HG03520 (cell line): ENCODE data around the gene KCNQ1OT1.
"Not testable (repeated sequence)": the region's sequence is repeated elsewhere in the genome, so short reads cannot be mapped to it uniquely, and the experiment has no call there.

Experiments
- ATAC-seq: cut with Tn5 transposase; IDR thresholded peaks from one replicate; pipeline ENCODE4 v1.9.1; 2021; ENCODE audit warnings: mild to moderate bottlenecking, moderate library complexity; ENCODE audit not compliant: unreplicated experiment

Gene KCNQ1OT1

GRCh38 chr11:2655016-2655719 lies 44.6 kb downstream of the KCNQ1OT1 start:
- no peak for ATAC-seq

- ATAC-seq, result no peak
These were observed 45.7 kb downstream of the KCNQ1OT1 start for GRCh38 chr11:2653930-2654739.

DNA sequence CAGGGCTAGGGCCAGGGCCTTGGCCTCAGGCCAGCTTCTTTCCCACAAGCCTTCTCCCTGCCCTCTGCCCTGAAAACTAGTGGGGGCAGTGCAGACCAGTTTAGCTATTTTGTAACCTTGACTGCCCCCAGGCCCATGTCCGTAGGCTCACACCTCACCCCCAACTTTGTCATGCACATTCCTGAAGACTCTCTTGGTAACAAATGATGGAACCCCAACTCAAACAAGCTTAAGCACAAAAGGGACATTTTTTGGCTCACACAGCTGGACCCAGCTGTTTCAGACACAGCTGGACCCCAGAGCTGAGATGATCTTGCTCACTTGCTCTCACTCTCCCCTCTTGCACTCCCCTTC lies 46.6 kb downstream of the KCNQ1OT1 start:
- ATAC-seq, result no peak

DNA sequence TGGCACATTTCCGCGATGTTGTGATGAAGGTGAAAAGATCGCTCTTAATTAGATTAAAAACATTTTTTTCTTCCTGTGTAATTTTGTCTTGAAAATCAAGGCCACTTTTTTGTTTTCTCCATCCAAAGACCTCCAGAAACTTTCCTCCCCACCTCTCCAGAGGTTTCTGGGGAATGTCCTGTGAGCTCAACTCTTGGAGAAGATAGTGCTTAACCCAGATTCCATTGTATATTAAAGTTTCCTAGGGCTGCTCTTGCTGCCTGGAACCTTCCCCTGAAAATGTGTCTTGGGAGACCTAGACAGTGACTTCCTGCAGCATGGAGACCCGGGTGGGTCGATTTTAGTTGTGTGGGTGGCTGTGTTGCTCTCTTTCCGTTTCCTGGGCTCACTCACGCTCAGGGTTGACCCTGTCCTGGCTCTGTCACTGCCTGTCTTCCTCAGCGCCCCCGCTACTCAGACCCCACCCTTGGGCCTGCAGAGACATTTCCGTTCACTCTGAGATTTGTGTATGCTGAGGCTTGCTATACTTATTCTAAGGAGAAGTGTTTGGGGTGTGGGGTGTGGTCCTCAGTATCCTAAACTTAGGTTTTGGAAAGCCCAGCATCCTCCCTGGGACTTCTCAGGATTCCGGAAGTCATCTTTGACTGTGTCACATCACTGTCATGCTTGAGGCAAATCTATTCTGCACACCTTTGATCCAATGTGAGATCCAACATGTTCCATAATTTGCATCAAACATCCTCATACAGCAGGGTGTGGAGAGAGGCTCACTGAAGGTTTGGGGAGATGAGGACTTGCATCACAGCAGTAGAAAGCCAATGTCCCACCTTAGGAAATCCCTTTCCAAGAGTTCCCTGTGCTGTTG lies 47.2 kb downstream of the KCNQ1OT1 start:
- no peak for ATAC-seq

DNA sequence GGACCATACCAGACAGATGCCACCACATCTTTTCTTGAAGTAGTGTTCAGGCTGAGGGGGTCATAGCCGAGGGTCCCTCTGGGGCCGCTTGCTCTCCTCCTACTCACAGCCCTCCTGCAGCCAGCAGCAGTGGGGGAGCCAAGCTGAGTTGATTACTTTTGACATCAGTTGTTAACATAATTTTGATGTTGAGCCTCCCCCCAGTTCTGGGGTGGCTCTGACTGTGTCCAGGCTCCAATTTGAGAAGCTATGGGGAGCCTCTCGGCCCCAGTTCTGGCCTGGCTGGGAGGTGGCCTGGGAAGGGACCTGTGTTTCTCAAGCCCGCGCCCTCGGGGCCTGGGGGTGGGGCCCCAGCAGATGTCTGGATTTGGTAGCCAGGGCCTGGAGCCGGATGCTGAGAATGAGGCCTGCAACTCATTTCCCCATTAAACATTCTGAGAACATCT lies 47.9 kb downstream of the KCNQ1OT1 start:
- no peak for ATAC-seq

GRCh38 chr11:2651054-2651617 lies 48.7 kb downstream of the KCNQ1OT1 start:
- ATAC-seq, result no peak

GRCh38 chr11:2650343-2650867 lies 49.4 kb downstream of the KCNQ1OT1 start:
- ATAC-seq, result no peak

- ATAC-seq, result no peak
These were observed 49.9 kb downstream of the KCNQ1OT1 start for GRCh38 chr11:2649848-2650247.

GRCh38 chr11:2649400-2649799 lies 50.4 kb downstream of the KCNQ1OT1 start:
- ATAC-seq, result no peak

DNA sequence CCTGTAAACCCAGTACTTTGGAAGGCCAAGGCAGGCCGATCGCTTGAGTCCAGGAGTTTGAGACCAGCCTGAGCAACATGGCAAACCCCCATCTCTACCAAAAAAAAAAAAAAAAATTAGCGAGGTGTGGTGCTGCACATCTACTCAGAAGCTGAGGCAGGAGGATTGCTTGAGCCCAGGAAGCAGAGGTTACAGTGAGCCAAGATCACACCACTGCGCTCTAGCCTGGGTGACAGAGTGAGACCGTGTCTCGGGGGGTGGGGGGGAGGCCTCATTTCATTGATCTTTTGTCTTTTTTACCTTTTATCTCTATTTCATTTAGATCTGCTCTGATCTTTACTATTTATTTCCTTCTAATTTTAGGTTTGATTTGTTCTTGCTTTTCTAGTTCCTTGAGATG lies 51.8 kb downstream of the KCNQ1OT1 start:
- no peak for ATAC-seq

DNA sequence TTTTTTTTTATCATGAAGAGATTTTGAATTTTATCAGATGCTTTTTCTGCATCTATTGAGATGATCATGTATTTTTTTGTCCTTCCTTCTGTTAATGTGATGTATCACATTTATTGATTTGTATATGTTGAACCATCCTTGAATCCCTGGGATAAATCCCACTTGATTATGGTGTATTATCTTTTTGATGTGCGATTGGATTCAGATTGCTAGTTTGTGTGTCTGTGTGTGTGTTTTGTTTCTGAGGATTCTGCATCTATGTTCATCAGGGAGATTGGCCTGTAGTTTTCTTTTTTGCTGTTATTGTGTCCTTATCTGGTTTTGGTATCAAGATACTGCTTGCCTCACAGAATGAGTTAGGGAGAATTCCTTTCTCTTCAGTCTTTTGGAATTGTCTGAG lies 52.6 kb downstream of the KCNQ1OT1 start:
- no peak for ATAC-seq

DNA sequence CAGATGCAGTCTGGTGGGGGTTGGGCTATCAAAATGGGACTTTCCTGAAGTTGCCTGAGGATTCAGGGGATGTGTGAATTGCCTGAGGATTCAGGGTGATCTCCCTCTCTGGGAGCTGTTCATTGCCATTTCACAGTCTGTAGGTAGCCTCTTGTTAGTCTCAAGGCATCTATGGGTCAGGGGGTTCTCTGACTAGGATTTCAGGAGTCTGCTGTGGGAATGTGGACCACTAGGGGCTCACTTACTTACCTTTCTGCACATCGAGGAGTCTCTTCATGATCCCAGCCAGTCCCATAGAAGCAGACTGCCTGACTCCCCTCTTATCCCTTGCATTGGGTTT lies 54.0 kb downstream of the KCNQ1OT1 start:
- no peak for ATAC-seq

DNA sequence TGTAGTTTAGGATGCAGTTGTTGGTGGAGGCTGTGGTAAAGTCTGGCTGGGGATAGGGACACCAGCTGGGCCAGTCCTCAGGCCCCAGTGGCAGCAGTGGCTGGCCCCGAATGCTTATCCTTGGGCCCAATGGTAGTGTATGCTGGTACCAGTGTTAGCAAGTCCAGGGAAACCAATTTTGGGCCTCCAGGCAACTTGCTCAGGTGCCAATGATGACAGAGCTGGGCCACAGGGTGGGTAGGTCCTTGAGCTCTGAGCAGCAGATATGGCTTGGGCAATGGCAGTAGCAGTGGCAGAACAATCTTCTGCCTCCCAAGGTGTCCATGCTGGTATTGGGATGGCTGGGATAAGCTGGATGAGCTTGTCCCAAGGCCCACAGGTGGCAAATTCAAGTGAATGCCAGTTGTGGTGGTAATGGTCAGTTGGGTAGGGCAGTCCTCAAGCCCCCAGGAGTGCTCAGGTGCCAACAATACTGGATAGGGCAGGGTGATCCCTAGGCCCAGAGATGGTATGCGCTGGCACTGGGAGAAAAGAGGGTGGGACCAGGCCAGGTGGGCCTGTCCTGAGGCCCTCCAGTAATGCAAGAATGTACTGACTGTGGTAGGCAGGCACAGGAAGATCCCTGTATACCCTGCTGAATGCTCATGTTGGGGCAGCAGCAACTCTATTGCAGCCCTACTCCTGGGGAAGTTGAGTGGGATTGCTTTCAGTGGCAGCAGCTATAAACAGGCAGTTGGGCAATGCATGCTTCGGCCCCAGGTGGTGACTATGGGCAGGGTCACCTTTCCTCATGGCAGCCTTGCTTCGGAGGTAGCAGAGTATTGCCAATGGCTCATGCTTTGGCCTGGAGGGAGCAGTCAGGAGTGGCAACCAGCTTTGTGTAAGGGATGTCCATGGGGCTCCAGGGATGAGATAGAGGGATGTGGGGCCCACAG lies 54.7 kb downstream of the KCNQ1OT1 start:
- no peak for ATAC-seq

- no peak for ATAC-seq
These were observed 56.0 kb downstream of the KCNQ1OT1 start for GRCh38 chr11:2643746-2644145.

GRCh38 chr11:2641623-2642022 lies 58.2 kb downstream of the KCNQ1OT1 start:
- no peak for ATAC-seq

DNA sequence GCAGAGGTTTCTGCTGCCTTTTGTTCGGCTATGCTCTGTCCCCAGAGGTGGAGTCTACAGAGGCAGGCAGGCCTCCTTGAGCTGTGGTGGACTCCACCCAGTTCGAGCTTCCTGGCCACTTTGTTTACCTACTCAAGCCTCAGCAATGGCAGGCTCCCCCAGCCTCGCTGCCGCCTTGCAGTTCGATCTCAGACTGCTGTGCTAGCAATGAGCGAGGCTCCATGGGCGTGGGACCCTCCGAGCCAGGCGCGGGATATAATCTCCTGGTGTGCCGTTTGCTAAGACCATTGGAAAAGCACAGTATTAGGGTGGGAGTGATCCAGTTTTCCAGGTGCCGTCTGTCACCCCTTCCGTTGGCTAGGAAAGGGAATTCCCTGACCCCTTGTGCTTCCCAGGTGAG lies 60.0 kb downstream of the KCNQ1OT1 start:
- ATAC-seq, result not testable (repeated sequence)

DNA sequence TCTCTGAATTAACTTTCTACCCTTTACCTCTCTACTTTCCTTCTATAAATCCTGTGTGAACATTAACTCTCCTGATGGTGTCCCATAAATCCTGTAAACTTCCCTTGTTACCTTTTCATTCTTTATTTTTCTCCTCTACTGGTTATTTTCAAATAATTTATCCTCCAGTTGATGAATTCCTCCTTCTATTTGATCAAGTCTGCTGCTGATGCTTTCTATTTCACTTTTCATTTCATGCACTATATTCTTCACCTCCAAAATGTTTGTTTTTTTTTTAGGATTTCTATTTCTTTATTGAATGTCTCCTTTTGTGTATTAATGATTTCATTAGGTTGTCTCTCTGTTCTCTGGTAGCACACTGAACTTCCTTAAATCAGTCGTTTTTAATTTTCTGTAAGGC lies 68.6 kb downstream of the KCNQ1OT1 start:
- ATAC-seq, result no peak

DNA sequence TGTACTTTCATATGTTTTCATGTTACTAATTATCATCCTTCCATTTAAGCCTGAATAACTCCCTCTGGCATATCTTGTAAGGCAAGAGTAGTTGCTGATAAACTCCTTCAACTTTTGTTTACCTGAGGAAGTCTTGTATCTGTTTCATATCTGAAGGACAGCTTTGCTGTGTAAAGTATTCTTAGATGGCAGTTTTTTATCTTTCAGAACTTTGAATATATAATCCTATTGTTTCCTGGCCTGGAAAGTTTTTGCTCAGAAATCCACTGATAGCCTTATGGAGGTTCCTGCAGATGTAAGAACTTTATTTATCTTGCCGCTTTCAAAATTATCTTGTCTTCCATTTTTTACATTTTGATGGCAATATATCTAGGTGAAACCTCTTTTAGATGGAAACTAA lies 69.1 kb downstream of the KCNQ1OT1 start:
- ATAC-seq, result no peak

GRCh38 chr11:2625183-2625582 lies 74.6 kb downstream of the KCNQ1OT1 start:
- no peak for ATAC-seq

DNA sequence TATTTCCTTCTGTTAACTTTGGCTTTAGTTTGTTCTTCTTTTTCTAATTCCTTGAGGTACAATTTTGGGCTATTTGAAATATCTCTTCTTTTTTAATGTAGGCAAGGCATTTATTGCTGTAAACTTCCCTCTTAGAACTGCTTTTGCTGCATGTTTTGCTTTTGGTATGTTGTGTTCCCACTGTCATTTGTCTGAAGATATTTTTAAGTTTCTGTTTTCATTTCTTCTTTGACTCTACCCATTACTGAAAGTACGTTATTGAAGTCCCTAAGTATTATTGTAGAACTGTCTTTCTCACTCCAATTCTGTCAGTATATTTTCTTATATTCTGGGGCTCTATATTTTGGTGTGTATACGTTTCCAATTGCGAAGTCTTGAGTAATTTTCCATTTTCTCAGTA lies 77.9 kb downstream of the KCNQ1OT1 start:
- no peak for ATAC-seq
